ENCODE data around the gene DNASE1L3.

DNASE1L3 gene

GRCh38 chr3:58164906-58165821 is 45.6 kb downstream of the DNASE1L3 start:
- in situ Hi-C loops (cut with HindIII; ENCODE audit: low sequenced_read_pairs) = loop anchor here (5.0 to 10.0 kb wide), 2 partner anchors 57 to 160 kb away; partner anchors contain the start of gene FLNB

- in situ Hi-C loops (cut with HindIII; ENCODE audit: low sequenced_read_pairs) = loop anchor here (5.0 to 10.0 kb wide), 2 partner anchors 58 to 160 kb away; partner anchors contain the start of gene FLNB
Observed at GRCh38 chr3:58164199-58164879, 46.4 kb downstream of the DNASE1L3 start.

GRCh38 chr3:58163234-58163633 is 47.5 kb downstream of the DNASE1L3 start:
- in situ Hi-C loops (cut with HindIII; ENCODE audit: low sequenced_read_pairs) = loop anchor here (5.0 to 10.0 kb wide), 2 partner anchors 59 to 158 kb away; partner anchors contain the start of gene FLNB

DNA sequence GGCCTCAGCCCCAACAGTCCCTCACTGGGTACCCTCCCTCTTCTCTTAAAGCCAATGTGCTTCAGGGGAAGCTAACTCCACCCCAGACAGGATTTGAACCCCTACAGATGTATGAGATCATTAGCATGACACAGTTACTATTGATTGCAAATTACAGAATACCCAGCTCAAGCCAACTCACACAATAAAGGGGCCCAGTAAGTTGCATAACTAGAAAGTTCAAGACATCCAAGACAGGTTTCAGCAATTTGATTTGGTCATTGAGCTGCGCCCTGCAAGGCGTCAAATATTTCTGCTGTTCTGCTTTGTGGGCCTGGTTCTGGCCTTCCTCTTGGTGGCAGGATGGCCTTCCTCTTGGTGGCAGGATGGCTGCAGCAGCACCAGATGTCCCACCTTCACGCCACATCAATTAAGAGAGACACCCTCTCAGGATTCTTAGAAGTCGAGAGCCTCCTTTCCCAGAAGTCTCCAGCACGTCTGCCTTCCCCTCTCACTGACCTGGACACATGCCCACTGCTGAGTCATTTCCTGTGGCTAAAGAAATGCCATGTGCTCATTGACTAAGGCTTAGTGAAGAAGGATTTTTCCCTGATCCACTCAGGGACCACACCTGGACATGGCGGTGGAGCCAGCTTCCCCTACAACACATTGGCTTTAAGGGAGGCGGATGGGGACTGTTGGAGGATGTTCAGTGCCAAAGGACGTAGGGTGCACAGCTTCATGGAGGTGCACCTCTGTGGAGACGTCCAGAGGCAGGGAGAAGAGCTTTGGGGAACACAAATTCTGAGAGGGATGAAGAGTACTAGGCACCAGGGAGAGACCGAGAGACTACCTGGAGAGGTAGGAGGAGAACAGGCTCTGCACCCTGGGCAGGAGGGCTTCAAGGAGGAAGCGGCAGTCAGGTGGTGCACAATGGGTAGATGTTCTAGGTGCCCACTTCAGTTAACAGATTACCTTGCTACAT is 49.1 kb downstream of the DNASE1L3 start:
- in situ Hi-C loops (cut with HindIII; ENCODE audit: low sequenced_read_pairs) = loop anchor here (5.0 to 10.0 kb wide), 2 partner anchors 61 to 157 kb away; partner anchors contain the start of gene FLNB

DNA sequence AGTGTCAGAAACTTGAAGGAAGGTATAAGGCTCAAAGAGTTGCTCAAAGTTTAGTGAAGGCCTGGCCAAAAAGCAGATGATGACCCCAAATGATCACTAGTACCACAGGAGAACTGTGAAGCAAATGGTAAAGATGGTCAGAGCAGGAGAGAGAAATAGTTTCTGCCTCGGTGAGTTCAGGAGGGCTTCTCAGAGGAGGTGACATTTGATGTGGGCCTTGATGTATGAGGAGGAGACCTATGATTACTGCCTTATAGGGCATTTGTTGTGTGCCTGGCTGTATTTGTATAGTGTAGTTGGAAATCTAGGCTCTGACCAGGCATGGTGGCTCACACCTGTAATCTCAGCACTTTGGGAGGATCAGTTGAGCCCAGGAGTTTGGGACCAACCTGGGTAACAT is 50.4 kb downstream of the DNASE1L3 start:
- in situ Hi-C loops (cut with HindIII; ENCODE audit: low sequenced_read_pairs) = loop anchor here (5.0 to 10.0 kb wide), 2 partner anchors 62 to 156 kb away; partner anchors contain the start of gene FLNB

GRCh38 chr3:58158442-58159153 is 52.2 kb downstream of the DNASE1L3 start:
- in situ Hi-C loops (cut with HindIII; ENCODE audit: low sequenced_read_pairs) = no loop called here

- in situ Hi-C loops (cut with HindIII; ENCODE audit: low sequenced_read_pairs) = no loop called here
Observed at GRCh38 chr3:58157700-58158099, 53.1 kb downstream of the DNASE1L3 start.

DNA sequence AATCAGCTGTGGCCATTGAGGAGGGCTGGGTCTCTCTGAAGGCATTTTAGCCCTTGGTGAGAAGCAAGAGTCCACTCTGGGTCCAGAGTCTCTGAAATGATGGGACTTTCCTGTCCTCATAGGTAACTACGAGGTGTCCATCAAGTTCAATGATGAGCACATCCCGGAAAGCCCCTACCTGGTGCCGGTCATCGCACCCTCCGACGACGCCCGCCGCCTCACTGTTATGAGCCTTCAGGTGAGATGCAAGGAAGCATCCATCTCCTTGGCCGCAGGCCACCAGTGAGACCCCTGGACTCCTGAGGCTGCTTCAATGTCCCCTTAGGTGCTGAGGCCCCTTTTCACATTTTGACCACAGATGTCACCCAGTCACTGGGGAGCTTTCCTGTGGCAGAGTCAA is 54.9 kb downstream of the DNASE1L3 start:
- in situ Hi-C loops (cut with HindIII; ENCODE audit: low sequenced_read_pairs) = no loop called here

GRCh38 chr3:58154626-58155449 is 55.9 kb downstream of the DNASE1L3 start:
- in situ Hi-C loops (cut with HindIII; ENCODE audit: low sequenced_read_pairs) = loop anchor here (5.0 kb wide), 2 partner anchors 63 to 218 kb away; no protein-coding TSS in a partner anchor

GRCh38 chr3:58153371-58153770 is 57.4 kb downstream of the DNASE1L3 start:
- in situ Hi-C loops (cut with HindIII; ENCODE audit: low sequenced_read_pairs) = loop anchor here (5.0 kb wide), 2 partner anchors 61 to 216 kb away; no protein-coding TSS in a partner anchor

DNA sequence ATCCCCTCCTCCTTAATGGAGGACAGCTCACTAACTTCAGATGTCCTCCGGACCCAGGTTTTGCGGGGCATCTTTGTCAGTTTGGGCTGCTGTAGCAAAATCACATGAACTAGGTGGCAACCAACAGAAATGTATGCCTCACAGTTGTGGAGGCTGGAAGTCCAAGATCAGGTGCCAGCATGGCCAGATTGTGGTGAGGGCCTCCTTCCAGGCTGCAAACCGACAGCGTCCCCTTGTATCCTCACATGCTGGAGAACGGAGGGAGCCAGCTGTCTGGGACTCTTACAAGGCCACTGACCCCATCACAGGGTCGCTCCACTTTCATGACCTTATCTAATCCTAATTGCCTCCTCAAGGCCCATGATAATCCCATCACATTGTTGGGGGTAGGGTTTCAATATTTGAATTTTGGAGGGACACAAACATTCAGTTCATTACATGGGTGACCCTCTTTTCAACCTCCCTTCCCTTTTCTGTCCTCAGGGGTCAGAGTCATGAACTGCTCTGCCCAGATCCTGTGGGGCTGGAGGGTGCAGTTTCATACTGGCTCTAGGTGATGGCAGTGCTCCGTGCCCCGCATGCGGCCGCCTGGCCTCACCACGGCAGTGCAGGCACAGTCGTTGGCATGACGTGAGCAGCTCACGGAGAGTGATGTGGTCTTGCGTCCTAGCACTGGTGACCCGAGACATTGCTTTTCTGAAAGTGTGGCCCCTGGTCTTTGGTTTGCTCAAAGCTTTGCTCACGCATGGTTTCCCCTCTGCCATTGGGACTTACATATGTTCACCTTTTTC is 58.4 kb downstream of the DNASE1L3 start:
- in situ Hi-C loops (cut with HindIII; ENCODE audit: low sequenced_read_pairs) = loop anchor here (5.0 kb wide), 2 partner anchors 60 to 215 kb away; no protein-coding TSS in a partner anchor

DNA sequence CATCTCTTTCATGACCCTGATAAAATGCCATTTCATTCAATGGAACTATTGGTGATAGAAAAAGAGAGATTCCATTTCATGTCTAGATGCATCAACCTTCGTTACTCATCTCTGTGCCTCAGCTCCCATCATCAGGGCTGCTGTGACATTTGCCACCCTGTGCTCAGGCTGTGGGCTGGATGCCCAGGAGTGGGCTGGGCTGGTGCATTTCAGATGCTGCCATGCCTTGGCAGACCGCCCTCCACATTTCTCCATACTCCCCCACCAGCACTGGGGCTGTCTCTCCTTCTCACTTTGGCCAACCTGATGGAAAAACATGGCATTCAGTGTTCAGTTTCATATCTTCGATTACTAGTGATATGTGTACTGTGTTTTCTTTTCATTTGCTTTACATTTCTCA is 59.1 kb downstream of the DNASE1L3 start:
- in situ Hi-C loops (cut with HindIII; ENCODE audit: low sequenced_read_pairs) = loop anchor here (5.0 kb wide), 2 partner anchors 59 to 214 kb away; no protein-coding TSS in a partner anchor

GRCh38 chr3:58150810-58151199 is 60.0 kb downstream of the DNASE1L3 start:
- in situ Hi-C loops (cut with HindIII; ENCODE audit: low sequenced_read_pairs) = loop anchor here (5.0 kb wide), 2 partner anchors 59 to 214 kb away; no protein-coding TSS in a partner anchor

DNA sequence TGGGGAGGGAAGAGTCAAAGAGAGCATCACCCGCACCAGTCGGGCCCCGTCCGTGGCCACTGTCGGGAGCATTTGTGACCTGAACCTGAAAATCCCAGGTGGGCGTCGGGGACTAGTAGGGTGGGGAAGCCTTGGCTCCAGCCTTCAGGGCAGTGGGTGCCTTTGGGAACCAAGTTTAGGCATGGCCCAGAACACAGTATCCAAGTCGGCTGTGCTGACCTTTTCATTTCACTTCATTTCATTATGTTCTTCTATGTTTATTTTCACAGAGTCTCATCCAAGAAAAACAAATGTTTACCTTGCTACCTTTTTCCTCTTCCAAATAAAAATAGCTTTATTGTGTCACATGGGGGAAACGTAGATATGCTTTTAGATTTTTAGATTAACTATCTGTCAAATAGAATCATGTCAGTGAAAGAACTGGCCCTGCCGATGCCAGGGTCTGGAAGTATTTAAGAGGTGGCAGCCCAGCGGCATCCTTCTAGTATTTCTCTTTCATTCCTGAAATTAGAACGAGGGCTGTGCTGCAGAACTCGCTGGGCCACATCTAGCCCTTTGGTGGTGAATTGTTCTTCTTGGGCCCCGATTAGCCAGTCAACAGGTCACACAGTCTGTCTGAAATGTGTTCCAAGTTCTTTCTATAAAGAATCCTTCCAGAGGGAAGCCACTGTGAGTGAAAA is 60.5 kb downstream of the DNASE1L3 start:
- in situ Hi-C loops (cut with HindIII; ENCODE audit: low sequenced_read_pairs) = loop anchor here (5.0 kb wide), 2 partner anchors 58 to 213 kb away; no protein-coding TSS in a partner anchor

DNA sequence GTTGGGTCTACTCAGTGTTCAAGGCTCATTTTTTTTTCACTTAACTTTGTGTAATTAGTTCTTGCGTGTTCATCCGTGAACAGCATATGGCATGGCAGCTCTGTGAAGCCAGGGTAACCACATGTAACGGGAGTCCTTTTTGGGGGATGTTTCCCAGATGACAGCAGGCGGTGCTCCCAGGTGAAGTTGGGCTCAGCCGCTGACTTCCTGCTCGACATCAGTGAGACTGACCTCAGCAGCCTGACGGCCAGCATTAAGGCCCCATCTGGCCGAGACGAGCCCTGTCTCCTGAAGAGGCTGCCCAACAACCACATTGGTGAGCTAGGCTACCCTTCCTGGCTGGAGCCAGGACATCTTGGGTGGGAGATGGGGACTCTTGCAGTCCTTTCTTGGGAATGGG is 62.7 kb downstream of the DNASE1L3 start:
- in situ Hi-C loops (cut with HindIII; ENCODE audit: low sequenced_read_pairs) = no loop called here

DNA sequence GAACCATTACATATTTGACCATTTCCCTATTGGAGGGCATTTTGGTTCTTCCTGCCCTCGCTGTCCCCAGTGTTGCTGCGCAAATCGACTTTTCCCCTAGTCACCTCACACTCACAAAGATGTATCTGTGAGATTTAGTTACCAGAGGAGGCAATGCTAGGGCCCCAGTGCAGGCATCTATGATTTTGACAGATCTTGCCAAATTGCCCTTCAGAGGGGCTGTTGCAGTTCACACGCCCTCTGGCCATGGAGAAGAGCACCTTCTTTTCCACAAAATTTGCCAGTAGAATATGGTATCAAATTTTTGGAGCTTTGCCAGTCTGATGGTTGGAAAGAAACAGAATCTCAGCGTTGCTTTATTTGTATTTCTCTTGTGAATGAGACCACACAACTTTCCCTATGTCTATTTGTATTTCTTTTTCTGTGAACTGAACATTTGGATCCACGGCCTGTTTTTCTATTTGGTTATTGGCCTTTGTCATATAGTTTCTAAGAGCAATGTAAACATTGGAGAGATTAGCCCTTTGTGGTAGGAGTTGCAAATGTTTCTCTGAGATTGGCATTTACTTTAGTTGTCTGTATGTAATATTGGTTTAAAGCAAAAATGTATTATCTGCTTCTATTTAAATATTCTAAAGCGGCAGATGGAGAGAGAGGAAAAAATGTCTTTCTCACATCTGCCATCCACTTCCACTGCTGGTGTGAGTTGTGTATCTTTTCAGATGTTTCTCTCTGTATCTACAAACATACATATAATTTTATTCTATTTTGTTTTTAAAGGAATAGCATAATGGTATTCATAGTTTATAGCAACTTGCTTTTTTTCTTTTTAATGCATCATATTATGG is 66.1 kb downstream of the DNASE1L3 start:
- in situ Hi-C loops (cut with HindIII; ENCODE audit: low sequenced_read_pairs) = no loop called here
